Activated CD8-positive, alpha-beta T cell treated with anti-CD3 and anti-CD28 coated beads for 36 hours (primary cell): Measurements from ENCODE around the gene ST6GALNAC1. TPM values are rescaled to one million over a fixed set of nuclear protein-coding genes. Genes with fewer than 3 reads are reported as not detected.

Experiments used
- ATAC-seq: fragments of 200-7000 bp; cut with Tn5 transposase; one replicate; pipeline ENCODE4 v1.10.0; 2021; ENCODE audit warnings: mild to moderate bottlenecking, moderate library complexity
- CTCF ChIA-PET: fragments of 350-600 bp; sonication (Branson Sonifier 250); formaldehyde crosslinking; loops from one replicate; lab custom pipeline; 2021; ENCODE audit warnings: antibody characterized with exemption; lab: Charles Lee
- POLR2A ChIA-PET: fragments of 350-600 bp; sonication (Branson Sonifier 250); formaldehyde crosslinking; loops from one replicate; lab custom pipeline; 2021; ENCODE audit warnings: antibody characterized with exemption; lab: Charles Lee
- DNase-seq: peaks from one replicate; pipeline ENCODE4 v3.0.0-alpha.2; 2020
- H3K27ac Mint-ChIP-seq: one replicate; pipeline ENCODE4 v1.8.0; 2021; ENCODE audit warnings: mild to moderate bottlenecking, mixed read lengths
- H3K27me3 Mint-ChIP-seq: one replicate; pipeline ENCODE4 v1.8.0; 2021; ENCODE audit warnings: mixed read lengths
- H3K36me3 Mint-ChIP-seq: one replicate; pipeline ENCODE4 v1.8.0; 2021; ENCODE audit warnings: low read depth, mixed read lengths
- H3K4me1 Mint-ChIP-seq: one replicate; pipeline ENCODE4 v1.8.0; 2021; ENCODE audit warnings: low read depth, mixed read lengths
- H3K4me3 Mint-ChIP-seq: one replicate; pipeline ENCODE4 v1.8.0; 2021; ENCODE audit warnings: mild to moderate bottlenecking, moderate library complexity, mixed read lengths
- H3K9me3 Mint-ChIP-seq: one replicate; pipeline ENCODE4 v1.8.0; 2021; ENCODE audit warnings: mixed read lengths
- CTCF ChIP-seq: fragments of 200-600 bp; IDR thresholded peaks from one replicate; pipeline ENCODE4 v1.8.0; 2022; ENCODE audit warnings: antibody characterized with exemption, mild to moderate bottlenecking
- intact Hi-C: fragments of 100-400 bp; cut with micrococcal nuclease; formaldehyde crosslinking; loops from one replicate; pipeline ENCODE4 v1.10.0; 2022
- total RNA-seq, 2 experiments: library from RNA; stranded (reverse); gene quantifications; one replicate each; pipeline ENCODE4 v1.2.3, GENCODE V29; 2021

The ST6GALNAC1 gene
- total RNA-seq, 2 experiments from 2014 or later, result not detected

GRCh38 chr17:76688165-76688622 is 44.6 kb upstream of the ST6GALNAC1 start:
- ATAC-seq (no peak), DNase-seq (no peak)
- H3K36me3 Mint-ChIP-seq, result no peaks in the 10 kb centered on the region
- H3K4me1 Mint-ChIP-seq, result no peaks in the 10 kb centered on the region
- H3K4me3 Mint-ChIP-seq, result no peak overlapping the region
- H3K9me3 Mint-ChIP-seq, result no peaks in the 10 kb centered on the region
- H3K27ac Mint-ChIP-seq, result no peak overlapping the region
- ChIA-PET CTCF (interaction anchor here (1.6 kb wide), 1 partner anchor 165 kb away, joined by 5 read pairs; no protein-coding TSS in a partner anchor), POLR2A (no interaction called here)
- no peak for TF ChIP-seq CTCF
- H3K27me3 Mint-ChIP-seq, result no peaks in the 10 kb centered on the region
- intact Hi-C loops, result no loop called here

- ChIA-PET POLR2A (no interaction called here), CTCF (interaction anchor here (1.6 kb wide), 1 partner anchor 165 kb away, joined by 5 read pairs; no protein-coding TSS in a partner anchor)
- Mint-ChIP-seq H3K4me1 (no peaks in the 10 kb centered on the region), H3K27ac (no peak overlapping the region), H3K36me3 (no peaks in the 10 kb centered on the region), H3K27me3 (no peaks in the 10 kb centered on the region), H3K4me3 (no peak overlapping the region), H3K9me3 (no peaks in the 10 kb centered on the region)
- TF ChIP-seq CTCF, result no peak
- ATAC-seq, result no peak
- DNase-seq, result no peak
- intact Hi-C loops, result no loop called here
These were observed 44.0 kb upstream of the ST6GALNAC1 start for GRCh38 chr17:76687298-76688164.

GRCh38 chr17:76686538-76687297 is 43.2 kb upstream of the ST6GALNAC1 start:
- no peaks in the 10 kb centered on the region for H3K27me3 Mint-ChIP-seq
- H3K4me1 Mint-ChIP-seq, result no peaks in the 10 kb centered on the region
- CTCF ChIA-PET, result interaction anchor here (1.6 kb wide), 1 partner anchor 164 kb away, joined by 5 read pairs; no protein-coding TSS in a partner anchor
- intact Hi-C loops, result no loop called here
- H3K36me3 Mint-ChIP-seq, result no peaks in the 10 kb centered on the region
- POLR2A ChIA-PET, result no interaction called here
- DNase-seq (no peak), ATAC-seq (no peak)
- H3K9me3 Mint-ChIP-seq, result no peaks in the 10 kb centered on the region
- no peak overlapping the region for H3K4me3 Mint-ChIP-seq
- no peak overlapping the region for H3K27ac Mint-ChIP-seq
- TF ChIP-seq CTCF, result no peak

GRCh38 chr17:76685846-76686245 is 42.3 kb upstream of the ST6GALNAC1 start:
- no peak for TF ChIP-seq CTCF
- Mint-ChIP-seq H3K36me3 (no peaks in the 10 kb centered on the region), H3K27ac (no peak overlapping the region), H3K4me1 (peaks cover 5% of the 10 kb centered on the region), H3K9me3 (no peaks in the 10 kb centered on the region), H3K4me3 (no peak overlapping the region), H3K27me3 (no peaks in the 10 kb centered on the region)
- CTCF ChIA-PET, result interaction anchor here (0.9 to 2.2 kb wide), 2 partner anchors 28 to 62 kb away, joined by 3 to 6 read pairs; no protein-coding TSS in a partner anchor
- no peak for DNase-seq
- POLR2A ChIA-PET, result no interaction called here
- no peak for ATAC-seq
- intact Hi-C loops, result no loop called here
